ENCODE results near the gene OR4N2.
"Not testable (repeated sequence)": the region's sequence is repeated elsewhere in the genome, so short reads cannot be mapped to it uniquely, and the experiment has no call there.

GRCh38 chr14:19819879-19820278 lies 16.3 kb downstream of the OR4N2 start:
- not testable (repeated sequence) for TF ChIP-seq POLR2A (IDR thresholded peaks at IDR 0.05)
- TF ChIP-seq, protein P1, sequence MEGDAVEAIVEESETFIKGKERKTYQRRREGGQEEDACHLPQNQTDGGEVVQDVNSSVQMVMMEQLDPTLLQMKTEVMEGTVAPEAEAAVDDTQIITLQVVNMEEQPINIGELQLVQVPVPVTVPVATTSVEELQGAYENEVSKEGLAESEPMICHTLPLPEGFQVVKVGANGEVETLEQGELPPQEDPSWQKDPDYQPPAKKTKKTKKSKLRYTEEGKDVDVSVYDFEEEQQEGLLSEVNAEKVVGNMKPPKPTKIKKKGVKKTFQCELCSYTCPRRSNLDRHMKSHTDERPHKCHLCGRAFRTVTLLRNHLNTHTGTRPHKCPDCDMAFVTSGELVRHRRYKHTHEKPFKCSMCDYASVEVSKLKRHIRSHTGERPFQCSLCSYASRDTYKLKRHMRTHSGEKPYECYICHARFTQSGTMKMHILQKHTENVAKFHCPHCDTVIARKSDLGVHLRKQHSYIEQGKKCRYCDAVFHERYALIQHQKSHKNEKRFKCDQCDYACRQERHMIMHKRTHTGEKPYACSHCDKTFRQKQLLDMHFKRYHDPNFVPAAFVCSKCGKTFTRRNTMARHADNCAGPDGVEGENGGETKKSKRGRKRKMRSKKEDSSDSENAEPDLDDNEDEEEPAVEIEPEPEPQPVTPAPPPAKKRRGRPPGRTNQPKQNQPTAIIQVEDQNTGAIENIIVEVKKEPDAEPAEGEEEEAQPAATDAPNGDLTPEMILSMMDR (IDR thresholded peaks at IDR 0.05), result not testable (repeated sequence)

Measured in heart left ventricle (tissue), 13 donors.